ENCODE data around the gene ARHGEF12. TPM values are rescaled to one million over a fixed set of nuclear protein-coding genes. Genes with fewer than 3 reads are reported as not detected.

The ARHGEF12 gene
- total RNA-seq, 2 donors from 2014 or later, result 12.9 to 21.5 TPM

- no peaks in the 10 kb centered on the region for H3K9me3 Mint-ChIP-seq
- ATAC-seq (replicated peaks), result no peak
- no peaks in the 10 kb centered on the region for H3K36me3 Mint-ChIP-seq (ENCODE audit: low read depth)
- H3K27ac Mint-ChIP-seq, result no peak overlapping the region
- no peak overlapping the region for H3K4me3 Mint-ChIP-seq
- H3K27me3 Mint-ChIP-seq, result peaks cover 43% of the 10 kb centered on the region
- no peaks in the 10 kb centered on the region for H3K4me1 Mint-ChIP-seq
Measured at GRCh38 chr11:120536797-120537169, 200.6 kb downstream of the ARHGEF12 start.

GRCh38 chr11:120537996-120538395 lies 201.8 kb downstream of the ARHGEF12 start:
- H3K9me3 Mint-ChIP-seq, result no peaks in the 10 kb centered on the region
- ATAC-seq (replicated peaks), result no peak
- peaks cover 35% of the 10 kb centered on the region for H3K27me3 Mint-ChIP-seq
- no peaks in the 10 kb centered on the region for H3K36me3 Mint-ChIP-seq (ENCODE audit: low read depth)
- H3K4me1 Mint-ChIP-seq, result no peaks in the 10 kb centered on the region
- no peak overlapping the region for H3K4me3 Mint-ChIP-seq
- no peak overlapping the region for H3K27ac Mint-ChIP-seq

GRCh38 chr11:120538707-120539106 lies 202.5 kb downstream of the ARHGEF12 start:
- H3K27me3 Mint-ChIP-seq, result peaks cover 35% of the 10 kb centered on the region
- no peak overlapping the region for H3K4me3 Mint-ChIP-seq
- no peaks in the 10 kb centered on the region for H3K4me1 Mint-ChIP-seq
- ATAC-seq (replicated peaks), result no peak
- H3K9me3 Mint-ChIP-seq, result no peaks in the 10 kb centered on the region
- H3K36me3 Mint-ChIP-seq (ENCODE audit: low read depth), result no peaks in the 10 kb centered on the region
- no peak overlapping the region for H3K27ac Mint-ChIP-seq

Other genes starting within 250 kb of the ARHGEF12 start
- gene TRIM29, start 198.3 kb upstream of the ARHGEF12 start, total RNA-seq, result not detected
- gene OAF, start 125.4 kb upstream of the ARHGEF12 start, total RNA-seq, result 1 to 10 TPM in 1 of 2 donors, under 1 TPM in 1; 0.97 to 1.3 TPM
- under 1 TPM in 1 of 2 donors, not detected in 1; 0.13 TPM for gene POU2F3, start 96.3 kb upstream of the ARHGEF12 start, total RNA-seq
- gene TLCD5, start 11.1 kb upstream of the ARHGEF12 start, total RNA-seq, result 1 to 10 TPM in 1 of 2 donors, under 1 TPM in 1; 0.13 to 1.2 TPM
- not detected for gene GRIK4, start 175.3 kb downstream of the ARHGEF12 start, total RNA-seq

Measured in activated T-helper 17 cell treated with anti-CD3 and anti-CD28 coated beads, Interleukin-2, amount 50 U/mL, for 72 hours (primary cell).